OCI-LY7 (cell line): Measurements from ENCODE around the gene MYO16. TPM values are rescaled to one million over a fixed set of nuclear protein-coding genes. Genes with fewer than 3 reads are reported as not detected.

Source experiments
- BruUV-seq: library from RNA; stranded (reverse); fragments of 400-500 nt; replicated peaks from 2 replicates; lab custom pipeline; 2021; lab: Mats Ljungman, UMichigan
- CTCF ChIA-PET: fragments of 300-600 bp; sonication (Branson Sonifier 250); formaldehyde crosslinking; loops from one replicate; lab custom pipeline; 2022; ENCODE audit warnings: antibody characterized with exemption; ENCODE audit not compliant: unreplicated experiment; lab: Charles Lee
- POLR2A ChIA-PET: fragments of 300-600 bp; sonication (Branson Sonifier 250); formaldehyde crosslinking; loops from one replicate; lab custom pipeline; 2022; ENCODE audit warnings: antibody characterized with exemption; lab: Charles Lee
- DNase-seq: peaks from one replicate; pipeline ENCODE4 v3.0.0-alpha.2; 2015; ENCODE audit warnings: low spot score
- H2AFZ ChIP-seq: fragments of 200-600 bp; sonication (generic), shearing (Covaris generic); 2 replicates; pipeline ENCODE4 v1.6.1; 2014; ENCODE audit warnings: mild to moderate bottlenecking, antibody characterized with exemption, low read length, moderate library complexity
- H3K27ac ChIP-seq: fragments of 200-600 bp; sonication (generic); 2 replicates; pipeline ENCODE4 v1.5.1; 2014; ENCODE audit warnings: mixed run types, low read depth, mild to moderate bottlenecking, moderate library complexity, low read length, inconsistent platforms; ENCODE audit not compliant: poor library complexity, severe bottlenecking
- H3K36me3 ChIP-seq: fragments of 200-600 bp; sonication (generic); 2 replicates; pipeline ENCODE4 v1.6.1; 2014; ENCODE audit warnings: mild to moderate bottlenecking, antibody characterized with exemption, low read length, moderate library complexity, mixed read lengths; ENCODE audit not compliant: insufficient read depth
- H3K4me1 ChIP-seq: fragments of 200-600 bp; sonication (generic); 2 replicates; pipeline ENCODE4 v1.5.1; 2014; ENCODE audit warnings: mild to moderate bottlenecking, low read length; ENCODE audit not compliant: insufficient read depth, poor library complexity, severe bottlenecking
- H3K4me2 ChIP-seq: fragments of 200-600 bp; sonication (generic); 2 replicates; pipeline ENCODE4 v1.6.1; 2014; ENCODE audit warnings: mild to moderate bottlenecking, low read length
- H3K4me3 ChIP-seq: fragments of 200-600 bp; sonication (generic); 2 replicates; pipeline ENCODE4 v1.5.1; 2014; ENCODE audit warnings: mild to moderate bottlenecking, low read depth, low read length; ENCODE audit not compliant: poor library complexity, severe bottlenecking
- H3K79me2 ChIP-seq: fragments of 200-600 bp; sonication (generic); 2 replicates; pipeline ENCODE4 v1.6.1; 2016; ENCODE audit warnings: low read depth, mild to moderate bottlenecking, low read length, moderate library complexity, mixed read lengths; ENCODE audit not compliant: insufficient read depth
- H3K9me2 ChIP-seq: fragments of 200-600 bp; sonication (generic); 2 replicates; pipeline ENCODE4 v1.6.1; 2016; ENCODE audit warnings: mild to moderate bottlenecking, low read length, mixed read lengths; ENCODE audit not compliant: insufficient read depth
- H3K9me3 ChIP-seq: fragments of 200-600 bp; sonication (generic); 2 replicates; pipeline ENCODE4 v1.6.1; 2014; ENCODE audit warnings: mild to moderate bottlenecking, mixed run types, low read length, mixed read lengths
- H4K20me1 ChIP-seq: fragments of 200-600 bp; sonication (generic); 2 replicates; pipeline ENCODE4 v1.6.1; 2014; ENCODE audit warnings: mild to moderate bottlenecking, antibody characterized with exemption, low read length, moderate library complexity, mixed read lengths; ENCODE audit not compliant: insufficient read depth
- EZH2phosphoT487 ChIP-seq: fragments of 200-600 bp; sonication (generic); IDR thresholded peaks from 2 replicates; pipeline ENCODE4 v1.6.1; 2018; ENCODE audit warnings: low read depth, borderline replicate concordance, mild to moderate bottlenecking, mixed run types, antibody characterized with exemption, low read length, moderate library complexity, mixed read lengths
- intact Hi-C: fragments of 100-400 bp; cut with micrococcal nuclease; formaldehyde crosslinking; loops from one replicate; pipeline ENCODE4 v1.10.0; 2022; ENCODE audit not compliant: unreplicated experiment
- total RNA-seq, 2 experiments: library from RNA; depleted of rRNA in 1 of 2; stranded (reverse); fragments of >200 nt in 1 of 2; shearing (Covaris generic) in 1 of 2; gene quantifications; 2 replicates each; pipeline ENCODE4 v1.2.3, GENCODE V29; 2014 to 2022
- TF ChIP-seq, protein P1 (sequence below): fragments of 200-600 bp; sonication (generic); conservative IDR thresholded peaks from 2 replicates; pipeline ENCODE4 v1.5.1; 2014; ENCODE audit warnings: mild to moderate bottlenecking, antibody characterized with exemption, low read length, moderate library complexity, mixed read lengths

The MYO16 gene
- total RNA-seq, 2 experiments from 2014 or later, result 0.06 TPM; not detected in 1

- H4K20me1 ChIP-seq, result no peaks in the 10 kb centered on the region
- no peak overlapping the region for H3K4me3 ChIP-seq
- intact Hi-C loops, result no loop called here
- H3K9me3 ChIP-seq, result no peaks in the 10 kb centered on the region
- TF ChIP-seq EZH2phosphoT487, result no peak
- TF ChIP-seq, protein P1, sequence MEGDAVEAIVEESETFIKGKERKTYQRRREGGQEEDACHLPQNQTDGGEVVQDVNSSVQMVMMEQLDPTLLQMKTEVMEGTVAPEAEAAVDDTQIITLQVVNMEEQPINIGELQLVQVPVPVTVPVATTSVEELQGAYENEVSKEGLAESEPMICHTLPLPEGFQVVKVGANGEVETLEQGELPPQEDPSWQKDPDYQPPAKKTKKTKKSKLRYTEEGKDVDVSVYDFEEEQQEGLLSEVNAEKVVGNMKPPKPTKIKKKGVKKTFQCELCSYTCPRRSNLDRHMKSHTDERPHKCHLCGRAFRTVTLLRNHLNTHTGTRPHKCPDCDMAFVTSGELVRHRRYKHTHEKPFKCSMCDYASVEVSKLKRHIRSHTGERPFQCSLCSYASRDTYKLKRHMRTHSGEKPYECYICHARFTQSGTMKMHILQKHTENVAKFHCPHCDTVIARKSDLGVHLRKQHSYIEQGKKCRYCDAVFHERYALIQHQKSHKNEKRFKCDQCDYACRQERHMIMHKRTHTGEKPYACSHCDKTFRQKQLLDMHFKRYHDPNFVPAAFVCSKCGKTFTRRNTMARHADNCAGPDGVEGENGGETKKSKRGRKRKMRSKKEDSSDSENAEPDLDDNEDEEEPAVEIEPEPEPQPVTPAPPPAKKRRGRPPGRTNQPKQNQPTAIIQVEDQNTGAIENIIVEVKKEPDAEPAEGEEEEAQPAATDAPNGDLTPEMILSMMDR, result no peak
- no peak for DNase-seq
- H3K4me1 ChIP-seq, result no peaks in the 10 kb centered on the region
- no peaks in the 10 kb centered on the region for H3K36me3 ChIP-seq
- no peak overlapping the region for H2AFZ ChIP-seq
- no peak overlapping the region for H3K27ac ChIP-seq
- no peak overlapping the region for H3K4me2 ChIP-seq
- ChIA-PET POLR2A (no interaction called here), CTCF (no interaction called here)
- no peaks in the 10 kb centered on the region for H3K9me2 ChIP-seq
- BruUV-seq, result no TSS peak
- no peaks in the 10 kb centered on the region for H3K79me2 ChIP-seq
Observed at GRCh38 chr13:108813587-108814170, 184.3 kb downstream of the MYO16 start.

- intact Hi-C loops, result no loop called here
- no peak for DNase-seq
- ChIA-PET CTCF (no interaction called here), POLR2A (no interaction called here)
- no peaks in the 10 kb centered on the region for H3K79me2 ChIP-seq
- no peaks in the 10 kb centered on the region for H3K4me1 ChIP-seq
- no peaks in the 10 kb centered on the region for H3K9me3 ChIP-seq
- no peaks in the 10 kb centered on the region for H4K20me1 ChIP-seq
- no peak overlapping the region for H3K4me2 ChIP-seq
- no peak overlapping the region for H3K27ac ChIP-seq
- no peaks in the 10 kb centered on the region for H3K36me3 ChIP-seq
- no peak overlapping the region for H3K4me3 ChIP-seq
- H3K9me2 ChIP-seq, result no peaks in the 10 kb centered on the region
- BruUV-seq, result no TSS peak
- no peak for TF ChIP-seq EZH2phosphoT487
- TF ChIP-seq, protein P1, result no peak
- H2AFZ ChIP-seq, result no peak overlapping the region
Observed at GRCh38 chr13:108816375-108816774, 187.0 kb downstream of the MYO16 start.

- Histone ChIP-seq H3K4me1 (no peaks in the 10 kb centered on the region), H3K9me3 (no peaks in the 10 kb centered on the region), H4K20me1 (no peaks in the 10 kb centered on the region), H3K9me2 (no peaks in the 10 kb centered on the region), H3K27ac (no peak overlapping the region), H3K36me3 (no peaks in the 10 kb centered on the region), H3K4me2 (no peak overlapping the region), H2AFZ (no peak overlapping the region), H3K79me2 (no peaks in the 10 kb centered on the region), H3K4me3 (no peak overlapping the region)
- ChIA-PET POLR2A (no interaction called here), CTCF (no interaction called here)
- intact Hi-C loops, result no loop called here
- BruUV-seq, result no TSS peak
- TF ChIP-seq EZH2phosphoT487, result no peak
- TF ChIP-seq, protein P1, result no peak
- DNase-seq, result no peak
Observed at GRCh38 chr13:108827646-108828045, 198.2 kb downstream of the MYO16 start.
